22Rv1 (cell line): ENCODE data around the gene GLI2.

Experiments
- CTCF ChIP-seq: fragments of 450-650 bp; IDR thresholded peaks from 2 replicates; pipeline ENCODE4 v1.5.1; 2017; ENCODE audit warnings: mild to moderate bottlenecking
- ZFX ChIP-seq: fragments of 450-650 bp; IDR thresholded peaks from 2 replicates; pipeline ENCODE4 v1.6.1; 2017; ENCODE audit warnings: antibody characterized with exemption, borderline replicate concordance

- TF ChIP-seq ZFX (no peak), CTCF (no peak)
Observed at GRCh38 chr2:120780402-120780801, 44.7 kb downstream of the GLI2 start.
